Eye (tissue), 1 donor: ENCODE data around the gene DCUN1D2.
"Not testable (repeated sequence)": the region's sequence is repeated elsewhere in the genome, so short reads cannot be mapped to it uniquely, and the experiment has no call there.

Source experiments
- DNase-seq: peaks from one replicate; pipeline ENCODE4 v3.0.0-alpha.2; 2015

The DCUN1D2 gene

DNA sequence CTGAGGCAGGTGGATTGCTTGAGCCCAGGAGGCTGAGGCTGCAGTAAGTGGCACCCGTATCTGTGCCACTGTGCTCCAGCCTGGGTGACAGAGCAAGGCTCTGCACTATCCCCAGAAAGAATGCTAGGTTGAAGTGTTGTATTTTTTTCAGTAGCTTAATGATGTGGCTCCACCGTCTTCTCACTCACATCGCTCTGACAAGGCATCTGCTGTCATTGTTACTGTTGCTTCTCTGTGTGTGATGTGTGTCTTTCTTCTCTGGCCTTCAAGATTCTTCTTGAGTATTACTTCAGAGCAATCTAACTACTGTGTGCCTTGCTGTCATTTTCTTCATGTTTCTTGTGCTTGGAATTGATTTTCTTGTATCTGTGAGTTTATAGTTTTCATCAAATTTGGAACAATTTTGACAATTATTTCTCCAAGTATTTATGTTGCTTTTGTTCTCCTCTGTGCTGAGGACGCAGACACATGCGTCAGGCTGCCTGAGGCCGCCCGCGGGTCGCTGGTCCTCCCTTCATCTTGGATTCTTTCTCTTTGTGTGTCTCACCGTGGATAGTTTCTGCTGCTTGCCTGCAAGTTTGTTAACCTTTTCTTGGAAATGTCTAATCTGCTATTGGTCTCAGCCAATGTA, 48.0 kb downstream of the DCUN1D2 start:
- no peak for DNase-seq

DNA sequence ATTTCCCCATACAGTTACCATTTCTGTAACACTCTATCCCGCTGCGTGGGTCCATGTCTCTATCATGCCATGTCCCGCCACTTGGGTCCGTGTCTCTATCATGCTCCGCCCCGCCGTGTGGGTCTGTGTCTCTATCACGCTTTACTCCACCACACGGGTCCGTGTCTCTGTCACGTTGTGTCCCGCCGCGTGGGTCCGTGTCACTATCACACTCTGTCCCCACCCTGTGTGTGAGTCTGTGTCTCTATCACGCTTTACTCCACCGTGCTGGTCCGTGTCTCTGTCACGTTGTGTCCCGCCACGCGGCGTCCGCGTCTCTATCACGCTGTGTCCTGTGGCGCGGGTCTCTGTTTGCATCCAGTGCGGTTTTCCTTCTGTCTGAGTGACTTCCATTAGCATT, 48.9 kb downstream of the DCUN1D2 start:
- no peak for DNase-seq

DNA sequence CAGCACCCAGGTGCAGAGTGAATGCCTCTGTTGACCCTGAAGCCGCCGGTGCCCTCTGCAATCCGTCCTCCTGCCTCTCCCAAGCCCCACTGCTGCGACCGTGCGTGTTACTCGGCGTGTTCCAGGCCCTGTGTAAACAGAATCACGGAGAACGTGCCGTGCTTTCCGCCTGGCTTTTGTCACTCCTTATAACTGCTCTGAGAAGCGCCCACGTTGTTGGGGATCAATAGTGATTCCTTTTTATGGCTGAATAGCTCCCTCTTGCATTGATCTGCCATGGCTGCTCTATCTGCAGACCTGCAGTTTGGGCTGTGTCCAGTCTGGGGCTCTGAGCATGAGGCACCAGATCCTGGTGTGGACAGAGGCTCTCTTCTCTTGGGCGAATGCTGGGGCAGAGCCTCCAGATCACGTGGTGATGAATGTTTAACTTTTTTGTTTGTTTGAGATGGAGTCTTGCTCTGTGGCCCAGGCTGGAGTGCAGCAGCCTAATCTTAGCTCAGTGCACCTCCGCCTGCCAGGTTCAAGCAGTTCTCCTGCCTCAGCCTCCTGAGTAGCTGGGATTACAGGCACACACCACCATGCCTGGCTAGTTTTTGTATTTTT, 53.0 kb downstream of the DCUN1D2 start:
- no peak for DNase-seq

DNA sequence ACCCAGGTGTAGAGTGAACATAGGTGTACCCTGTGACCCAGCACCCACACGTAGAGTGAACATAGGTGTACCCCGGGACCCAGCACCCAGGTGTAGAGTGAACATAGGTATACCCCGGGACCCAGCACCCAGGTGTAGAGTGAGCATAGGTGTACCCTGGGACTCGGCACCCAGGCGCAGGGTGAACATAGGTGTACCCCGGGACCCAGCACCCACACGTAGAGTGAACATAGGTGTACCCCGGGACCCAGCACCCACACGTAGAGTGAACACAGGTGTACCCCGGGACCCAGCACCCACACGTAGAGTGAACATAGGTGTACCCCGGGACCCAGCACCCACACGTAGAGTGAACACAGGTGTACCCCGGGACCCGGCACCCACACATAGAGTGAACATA, 53.6 kb downstream of the DCUN1D2 start:
- not testable (repeated sequence) for DNase-seq

GRCh38 chr13:113435907-113436306, 54.6 kb downstream of the DCUN1D2 start:
- not testable (repeated sequence) for DNase-seq

DNA sequence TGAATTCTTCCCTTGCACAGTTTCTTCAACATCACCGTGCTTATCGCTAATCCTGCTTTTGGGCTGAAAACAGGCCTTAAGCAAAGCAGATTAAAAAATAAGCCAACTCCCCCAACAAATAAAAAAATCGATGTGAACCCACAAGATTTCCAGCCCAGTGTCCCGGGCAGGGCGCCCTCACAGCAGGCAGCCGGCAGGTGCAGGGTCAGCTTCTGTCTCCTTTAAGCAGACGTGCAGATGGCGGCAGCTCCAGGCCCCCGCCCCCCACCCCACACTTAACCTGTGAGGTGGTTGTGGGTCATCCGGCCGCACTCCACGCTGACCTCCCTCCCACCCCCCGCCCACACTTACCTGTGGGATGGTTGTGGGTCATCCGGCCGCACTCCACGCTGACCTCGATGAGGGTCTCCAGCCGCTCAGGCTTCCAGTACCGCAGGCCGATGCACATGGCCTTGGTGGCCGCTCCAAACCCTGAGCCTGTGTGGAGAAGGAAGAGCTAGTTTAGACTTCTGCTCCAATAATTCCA, 57.1 kb downstream of the DCUN1D2 start:
- DNase-seq: no peak

GRCh38 chr13:113432506-113433270, 57.8 kb downstream of the DCUN1D2 start:
- no peak for DNase-seq

GRCh38 chr13:113431171-113431570, 59.3 kb downstream of the DCUN1D2 start:
- DNase-seq: no peak

DNA sequence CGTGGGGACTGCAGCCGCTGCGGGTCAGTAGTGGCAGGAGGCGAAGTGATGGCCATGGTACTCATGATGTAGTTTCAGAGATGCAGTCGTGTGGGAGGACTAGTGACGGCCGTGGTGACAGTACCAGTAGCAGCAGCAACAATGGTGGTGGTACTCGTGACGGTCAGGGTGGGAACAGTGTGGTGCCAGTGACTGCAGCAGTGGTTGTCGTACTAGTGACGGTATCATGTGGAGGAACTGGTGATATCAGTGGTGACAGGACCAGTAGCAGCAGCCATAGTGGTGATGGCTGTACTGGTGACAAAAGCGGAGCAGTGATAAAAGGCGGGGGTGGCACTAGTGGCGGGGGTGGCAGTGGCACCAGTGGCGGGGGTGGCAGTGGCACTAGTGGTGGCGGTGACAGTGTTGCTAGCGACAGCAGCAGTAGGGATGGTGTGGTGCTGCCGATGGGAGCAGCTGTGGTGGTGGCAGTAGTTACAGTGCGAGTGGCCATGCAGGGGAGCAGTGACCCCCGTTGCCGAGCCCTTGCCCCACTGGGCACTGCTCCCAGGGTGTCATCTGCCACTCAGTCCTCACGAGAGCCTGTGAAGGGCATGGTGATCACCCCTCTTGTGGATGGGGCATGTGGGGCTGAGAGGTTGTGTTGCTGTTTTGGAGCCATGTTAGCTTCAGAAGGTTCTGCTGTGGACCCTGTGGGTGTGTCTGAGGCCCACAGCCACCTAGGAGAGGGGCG, 60.0 kb downstream of the DCUN1D2 start:
- DNase-seq: no peak

- DNase-seq: no peak
Measured at GRCh38 chr13:113429608-113429985, 60.9 kb downstream of the DCUN1D2 start.

- no peak for DNase-seq
Measured at GRCh38 chr13:113428871-113429607, 61.5 kb downstream of the DCUN1D2 start.

GRCh38 chr13:113428469-113428865, 62.0 kb downstream of the DCUN1D2 start:
- DNase-seq: no peak

- DNase-seq: no peak
Measured at GRCh38 chr13:113427562-113428468, 62.7 kb downstream of the DCUN1D2 start.

GRCh38 chr13:113426591-113426986, 63.9 kb downstream of the DCUN1D2 start:
- DNase-seq: no peak

GRCh38 chr13:113425941-113426590, 64.4 kb downstream of the DCUN1D2 start:
- DNase-seq: no peak

DNA sequence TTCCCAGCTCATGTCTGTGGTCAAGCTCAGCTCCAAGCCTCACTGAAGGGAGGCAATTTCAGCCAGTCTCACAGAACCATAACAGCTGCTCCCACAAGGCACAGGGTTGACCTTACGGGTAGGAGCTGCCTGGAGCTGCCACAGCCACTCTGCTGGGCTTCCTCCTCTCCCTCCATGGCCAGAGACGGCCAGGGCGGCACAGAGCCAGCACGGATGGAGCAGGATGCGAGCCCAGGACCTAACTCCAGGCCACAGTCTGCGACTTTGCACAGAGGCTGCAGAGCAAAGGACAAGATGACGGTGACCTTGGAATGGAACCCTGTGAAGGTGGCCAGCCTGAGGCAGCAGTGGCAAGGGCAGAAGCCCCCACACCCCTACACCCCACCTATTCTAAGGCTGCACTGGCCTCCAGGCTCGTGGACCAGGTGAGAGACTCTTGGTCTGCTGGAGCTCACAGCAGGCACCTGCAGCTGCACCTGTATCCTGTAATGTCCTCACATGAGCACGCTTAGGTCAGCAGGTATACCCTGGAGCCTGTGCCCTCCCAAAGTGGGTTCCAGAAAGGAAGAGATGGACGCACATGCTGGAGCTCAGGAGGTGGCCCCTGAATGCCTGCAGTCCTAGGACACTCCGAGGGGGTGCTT, 66.9 kb downstream of the DCUN1D2 start:
- DNase-seq: no peak

DNA sequence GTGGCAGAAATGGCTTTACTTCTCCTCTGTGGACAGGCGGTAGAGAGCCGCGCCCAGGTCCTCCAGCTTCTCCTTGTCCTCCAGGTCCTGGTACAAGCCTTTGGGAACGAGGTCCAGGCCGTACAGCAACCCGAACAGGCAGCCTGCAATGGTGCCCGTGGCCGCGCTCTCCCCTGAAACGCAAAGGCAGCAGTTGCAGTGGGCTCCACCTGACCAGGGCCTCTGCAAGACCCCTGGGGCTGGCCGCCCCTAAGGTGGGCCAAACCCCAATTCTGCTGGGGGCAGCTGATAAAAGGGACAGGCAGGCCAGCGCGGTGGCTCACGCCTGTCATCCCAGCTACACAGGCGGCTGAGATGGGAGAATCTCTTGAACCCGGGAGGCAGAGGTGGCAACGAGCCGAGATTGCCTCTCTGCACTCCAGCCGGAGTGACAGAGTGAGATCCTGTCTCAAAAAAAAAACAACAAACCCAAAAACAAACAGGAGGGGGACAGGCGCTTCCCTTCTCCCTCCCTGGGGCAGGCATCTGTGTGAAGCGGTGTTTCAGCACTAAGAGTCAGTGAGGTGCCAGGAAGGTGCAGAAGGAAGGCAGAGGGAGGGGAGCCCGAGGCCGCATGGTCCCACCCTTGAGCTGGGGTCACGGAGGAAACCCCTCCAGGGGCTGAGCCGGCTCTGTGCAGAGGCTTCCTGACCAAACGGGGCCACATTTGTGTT, 67.5 kb downstream of the DCUN1D2 start:
- DNase-seq: no peak

DNA sequence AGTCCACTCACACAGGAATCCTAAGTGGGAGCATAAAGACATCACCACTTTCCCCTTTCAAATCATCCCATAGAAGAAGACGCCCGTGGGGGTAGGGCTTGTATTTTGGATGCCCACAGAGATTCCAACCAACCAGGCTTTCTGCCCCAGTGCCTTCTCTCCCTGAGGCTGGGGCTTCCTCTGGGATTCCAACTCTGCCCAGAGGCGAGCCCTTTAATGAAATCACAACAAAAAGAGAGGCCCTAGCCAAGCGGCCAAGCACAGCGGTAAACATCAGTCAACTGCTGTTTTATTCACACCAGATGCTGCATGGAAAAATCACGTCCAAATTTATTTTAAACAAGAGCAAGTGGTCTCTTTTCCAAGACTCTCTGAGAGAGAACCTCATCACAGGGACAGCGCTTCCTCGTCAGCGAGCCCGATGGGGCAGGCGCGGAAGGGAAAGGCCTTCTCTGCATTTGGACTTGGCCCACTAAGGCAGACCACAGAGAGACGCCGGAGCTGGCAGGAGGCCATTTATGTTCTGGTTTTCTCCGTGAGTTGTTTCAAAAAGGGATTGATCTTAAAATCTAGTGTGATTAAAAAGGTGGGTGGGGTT, 68.7 kb downstream of the DCUN1D2 start:
- DNase-seq: peak; percentile 75
